K562 treated with DMSO at 1 percent for 4 hours (cell line): ENCODE measurements around the gene AGAP9. TPM values are rescaled to one million over a fixed set of nuclear protein-coding genes. Genes with fewer than 3 reads are reported as not detected.

Experiments
- total RNA-seq: library from RNA; unstranded; fragments of 300-600 nt; gene quantifications from 2 replicates; pipeline ENCODE4 v1.2.3, GENCODE V29; 2022; ENCODE audit not compliant: insufficient read depth

Gene AGAP9
- total RNA-seq: 2.1 and 4.5 TPM in 2 replicates

GRCh38 chr10:47523475-47523874 is at the start of gene AGAP9:
TSS of gene AGAP9 (minus strand) at chr10:47523638. CDS start at chr10:47523526, 112 bp downstream.

DNA sequence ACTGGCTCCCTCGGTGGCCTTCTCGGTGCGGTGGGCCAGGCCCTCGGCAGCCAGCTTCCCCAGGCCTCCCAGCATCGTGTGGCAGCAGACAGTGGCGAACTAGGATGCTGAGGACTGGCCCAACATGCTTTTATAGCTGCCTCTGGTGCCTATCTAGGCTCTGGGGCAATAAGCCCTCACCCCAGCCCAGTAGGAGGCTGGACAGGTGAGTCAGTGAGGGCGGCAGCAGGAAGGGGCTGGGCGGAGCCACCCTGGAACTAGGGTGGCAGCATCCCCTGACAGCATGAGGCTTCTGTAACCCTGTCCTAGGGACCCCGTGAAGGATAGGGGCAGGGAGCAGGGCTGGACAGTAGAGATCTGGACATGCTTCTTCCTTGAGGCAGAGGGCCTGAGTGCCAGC is 31.8 kb downstream of the AGAP9 start, which contains the start of gene FAM25G:
Gene FAM25G (minus strand): TSS at position 101 of the 400 bp plus-strand sequence. CDS start 26 bp downstream, at position 75.

DNA sequence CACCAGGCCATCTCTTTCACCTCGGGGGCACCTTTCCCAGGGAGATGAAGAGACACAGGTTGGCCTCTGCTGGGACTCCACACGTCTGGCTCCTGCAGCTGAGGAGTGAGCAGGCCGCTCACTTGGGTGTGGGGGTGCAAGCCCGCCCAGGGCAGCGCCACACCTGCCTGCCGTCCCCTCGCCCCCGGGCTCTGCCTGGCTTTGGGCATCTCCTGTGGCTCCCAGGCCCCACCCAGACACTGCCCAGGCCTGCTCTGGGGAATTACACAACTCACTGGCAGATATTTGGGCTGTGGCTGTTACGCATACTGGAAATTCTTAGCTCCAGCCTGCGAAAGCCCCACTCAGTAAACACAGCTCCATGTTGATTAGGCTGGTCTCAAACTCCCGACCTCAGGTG is 39.5 kb downstream of the AGAP9 start, which contains the start of gene ANXA8:
Gene ANXA8 (minus strand): TSS at position 193 of the 400 bp plus-strand sequence. CDS start 182 bp downstream, at position 11.

Other genes with a start within 250 kb of the AGAP9 start
- not detected in 2 replicates for gene GDF10, start 223.4 kb downstream of the AGAP9 start, total RNA-seq
- gene GDF2, start 201.2 kb downstream of the AGAP9 start, total RNA-seq: 1.1 and 1.6 TPM in 2 replicates
- gene RBP3, start 175.3 kb downstream of the AGAP9 start, total RNA-seq: not detected in 2 replicates
- not detected in 2 replicates for gene ZNF488, start 139.3 kb downstream of the AGAP9 start, total RNA-seq
- gene ANXA8, start 39.5 kb downstream of the AGAP9 start, total RNA-seq: not detected in 2 replicates
- gene FAM25G, start 31.9 kb downstream of the AGAP9 start, total RNA-seq: not detected in 2 replicates
- not detected in 2 replicates for gene SYT15B, start 240.0 kb upstream of the AGAP9 start, total RNA-seq